AG10803 (cell line): ENCODE results near the gene SMIM3.

Experiments
- DNase-seq: peaks from one replicate; pipeline ENCODE4 v3.0.0; 2010; ENCODE audit warnings: low read depth
- H3K4me3 ChIP-seq: 2 replicates; pipeline ENCODE4 v1.5.1; 2011; ENCODE audit warnings: mild to moderate bottlenecking, low read length, control low read depth
- CTCF ChIP-seq: conservative IDR thresholded peaks from 2 replicates; pipeline ENCODE4 v1.5.1; 2011; ENCODE audit warnings: mild to moderate bottlenecking, low read length, control low read depth, inconsistent platforms

The SMIM3 gene

GRCh38 chr5:150771034-150771795 lies 7.3 kb upstream of the SMIM3 start:
- no peak for TF ChIP-seq CTCF
- H3K4me3 ChIP-seq = no peak overlapping the region
- DNase-seq = no peak

- peak; percentile 71 for DNase-seq
- H3K4me3 ChIP-seq = no peak overlapping the region
- no peak for TF ChIP-seq CTCF
Measured at GRCh38 chr5:150774145-150774544, 4.4 kb upstream of the SMIM3 start.

- H3K4me3 ChIP-seq = peak overlapping the region; percentile 88
- no peak for DNase-seq
- TF ChIP-seq CTCF = no peak
Measured at GRCh38 chr5:150777685-150778084, 872 bp upstream of the SMIM3 start.

- no peak for TF ChIP-seq CTCF
- no peak for DNase-seq
- peak overlapping the region; percentile 88 for H3K4me3 ChIP-seq
Measured at GRCh38 chr5:150778088-150778516, 455 bp upstream of the SMIM3 start.

GRCh38 chr5:150779397-150780186 lies 1.0 kb downstream of the SMIM3 start:
- TF ChIP-seq CTCF = no peak
- DNase-seq = peak; percentile 70
- H3K4me3 ChIP-seq = peak overlapping the region; percentile 88

- peak; percentile 81 for DNase-seq
- no peak for TF ChIP-seq CTCF
- peak overlapping the region; percentile 88 for H3K4me3 ChIP-seq
Measured at GRCh38 chr5:150780187-150780692, 1.7 kb downstream of the SMIM3 start.
